CD4-positive, alpha-beta T cell (primary cell): ENCODE results near the gene CTBP1. TPM values are rescaled to one million over a fixed set of nuclear protein-coding genes. Genes with fewer than 3 reads are reported as not detected.

Source experiments
- ATAC-seq: fragments of 200-7000 bp; cut with Tn5 transposase; one replicate; pipeline ENCODE4 v1.10.0; 2022; ENCODE audit warnings: mild to moderate bottlenecking; ENCODE audit not compliant: poor library complexity
- CTCF ChIA-PET: fragments of 350-600 bp; sonication (Branson Sonifier 250); formaldehyde crosslinking; loops from one replicate; lab custom pipeline; 2021; ENCODE audit warnings: antibody characterized with exemption, inconsistent platforms; lab: Charles Lee
- POLR2A ChIA-PET: fragments of 350-600 bp; sonication (Branson Sonifier 250); formaldehyde crosslinking; loops from one replicate; lab custom pipeline; 2021; ENCODE audit warnings: antibody characterized with exemption, inconsistent platforms; lab: Charles Lee
- DNase-seq, 14 experiments: peaks; one replicate each; pipeline ENCODE4 v3.0.0-alpha.2; 2013 to 2020; ENCODE audit warnings: mixed read lengths in 2 of 14
- H3K27ac ChIP-seq, 2 donors: one replicate each; pipeline versions ENCODE4 v1.5.1 to v1.7.0; 2013; ENCODE audit warnings: low read length in 2 of 2, low read depth in 1 of 2, mild to moderate bottlenecking in 1 of 2
- H3K27me3 ChIP-seq, 2 experiments: 1 replicate in 1 of 2; 2 replicates in 1 of 2; pipeline versions ENCODE4 v1.6.1 to v1.7.0; 2013; ENCODE audit warnings: low read length in 2 of 2, control low read depth in 1 of 2, mild to moderate bottlenecking in 1 of 2, moderate library complexity in 1 of 2; ENCODE audit not compliant: insufficient read depth in 2 of 2, control insufficient read depth in 1 of 2
- H3K36me3 ChIP-seq: one replicate; pipeline ENCODE4 v1.6.1; 2013; ENCODE audit warnings: low read length, control low read depth; ENCODE audit not compliant: insufficient read depth
- H3K4me1 ChIP-seq: one replicate; pipeline ENCODE4 v1.6.1; 2013; ENCODE audit warnings: low read length, control low read depth; ENCODE audit not compliant: insufficient read depth
- H3K4me3 ChIP-seq: one replicate; pipeline ENCODE4 v1.5.1; 2013; ENCODE audit warnings: mild to moderate bottlenecking, low read length, moderate library complexity
- H3K9me3 ChIP-seq, 2 experiments: 1 replicate in 1 of 2; 2 replicates in 1 of 2; pipeline versions ENCODE4 v1.6.1 to v1.7.0; 2013; ENCODE audit warnings: low read length in 2 of 2, mild to moderate bottlenecking in 2 of 2, control low read depth in 1 of 2, moderate library complexity in 1 of 2; ENCODE audit not compliant: control insufficient read depth in 1 of 2, insufficient read depth in 1 of 2
- H3K27ac Mint-ChIP-seq: one replicate; pipeline ENCODE4 v1.8.0; 2020; ENCODE audit warnings: mixed read lengths
- H3K27me3 Mint-ChIP-seq: one replicate; pipeline ENCODE4 v1.8.0; 2021; ENCODE audit warnings: mixed read lengths
- H3K36me3 Mint-ChIP-seq: one replicate; pipeline ENCODE4 v1.8.0; 2021; ENCODE audit warnings: low read depth, mixed read lengths
- H3K4me1 Mint-ChIP-seq: one replicate; pipeline ENCODE4 v1.8.0; 2021; ENCODE audit warnings: low read depth, mixed read lengths
- H3K4me3 Mint-ChIP-seq: one replicate; pipeline ENCODE4 v1.8.0; 2020; ENCODE audit warnings: mild to moderate bottlenecking, mixed read lengths
- H3K9me3 Mint-ChIP-seq: one replicate; pipeline ENCODE4 v1.8.0; 2020; ENCODE audit warnings: mixed read lengths
- intact Hi-C, 2 experiments: fragments of 100-400 bp; cut with DNase I in 1 of 2; cut with micrococcal nuclease in 1 of 2; formaldehyde crosslinking; loops; one replicate each; pipeline versions ENCODE4 v1.15.1 to v1.9.0; 2023 to 2025; cut with DNase I, micrococcal nuclease
- total RNA-seq, 174 experiments: library from RNA in 2 of 174; stranded (reverse) in 2 of 174; gene quantifications; one replicate each; pipeline ENCODE4 v1.2.3 and lab custom pipeline; 2021 to 2026
- TF ChIP-seq, protein P1 (sequence below): fragments of 200-600 bp; IDR thresholded peaks from one replicate; pipeline ENCODE4 v1.8.0; 2022; ENCODE audit warnings: antibody characterized with exemption, mild to moderate bottlenecking

The CTBP1 gene
- total RNA-seq, 2 experiments from 2014 or later = 132 to 148 TPM

DNA sequence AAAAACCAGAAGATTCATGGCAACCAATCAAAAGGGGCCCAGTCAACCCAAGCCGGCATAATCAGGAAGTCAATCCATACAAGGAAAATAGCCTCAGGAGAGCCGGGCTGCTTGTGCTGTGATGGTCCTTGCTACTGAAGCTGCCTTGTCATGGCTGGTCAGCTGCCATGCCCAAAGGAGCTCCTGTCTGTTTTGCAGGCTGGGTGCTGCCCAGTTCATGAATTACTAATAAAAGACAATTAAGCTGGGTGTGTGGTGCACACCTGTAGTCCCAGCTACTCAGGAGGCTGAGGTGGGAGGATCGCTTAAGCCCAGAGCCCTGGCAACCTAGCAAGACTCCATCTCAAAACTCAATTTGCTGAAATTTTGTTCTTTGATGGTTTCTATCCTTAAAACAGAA lies 16.0 kb upstream of the CTBP1 start:
- DNase-seq (no peak), ATAC-seq (no peak)
- Histone ChIP-seq H3K36me3 (no peaks in the 10 kb centered on the region), H3K9me3 (peaks cover 0 to 7% of the 10 kb centered on the region in 2 experiments), H3K4me1 (peaks cover 10% of the 10 kb centered on the region), H3K27me3 (no peaks in the 10 kb centered on the region), H3K4me3 (no peak overlapping the region), H3K27ac (no peak overlapping the region)
- H3K36me3 Mint-ChIP-seq = no peaks in the 10 kb centered on the region
- H3K27me3 Mint-ChIP-seq = no peaks in the 10 kb centered on the region
- ChIA-PET POLR2A (interaction anchor here (6.1 kb wide), 1 partner anchor 16 kb away, joined by 48 read pairs; the partner anchor contains the start of gene CTBP1), CTCF (interaction anchor here (0.6 kb wide), 1 partner anchor 10 kb away, joined by 4 read pairs; no protein-coding TSS in a partner anchor)
- TF ChIP-seq, protein P1, sequence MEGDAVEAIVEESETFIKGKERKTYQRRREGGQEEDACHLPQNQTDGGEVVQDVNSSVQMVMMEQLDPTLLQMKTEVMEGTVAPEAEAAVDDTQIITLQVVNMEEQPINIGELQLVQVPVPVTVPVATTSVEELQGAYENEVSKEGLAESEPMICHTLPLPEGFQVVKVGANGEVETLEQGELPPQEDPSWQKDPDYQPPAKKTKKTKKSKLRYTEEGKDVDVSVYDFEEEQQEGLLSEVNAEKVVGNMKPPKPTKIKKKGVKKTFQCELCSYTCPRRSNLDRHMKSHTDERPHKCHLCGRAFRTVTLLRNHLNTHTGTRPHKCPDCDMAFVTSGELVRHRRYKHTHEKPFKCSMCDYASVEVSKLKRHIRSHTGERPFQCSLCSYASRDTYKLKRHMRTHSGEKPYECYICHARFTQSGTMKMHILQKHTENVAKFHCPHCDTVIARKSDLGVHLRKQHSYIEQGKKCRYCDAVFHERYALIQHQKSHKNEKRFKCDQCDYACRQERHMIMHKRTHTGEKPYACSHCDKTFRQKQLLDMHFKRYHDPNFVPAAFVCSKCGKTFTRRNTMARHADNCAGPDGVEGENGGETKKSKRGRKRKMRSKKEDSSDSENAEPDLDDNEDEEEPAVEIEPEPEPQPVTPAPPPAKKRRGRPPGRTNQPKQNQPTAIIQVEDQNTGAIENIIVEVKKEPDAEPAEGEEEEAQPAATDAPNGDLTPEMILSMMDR = no peak
- intact Hi-C loops = loop anchor here in 1 of 2 experiments (5.0 kb wide), 1 partner anchor 82 kb away; the partner anchor contains the start of gene UVSSA
- no peaks in the 10 kb centered on the region for H3K9me3 Mint-ChIP-seq
- no peak overlapping the region for H3K4me3 Mint-ChIP-seq
- H3K27ac Mint-ChIP-seq = no peak overlapping the region
- H3K4me1 Mint-ChIP-seq = peaks cover 21% of the 10 kb centered on the region

DNA sequence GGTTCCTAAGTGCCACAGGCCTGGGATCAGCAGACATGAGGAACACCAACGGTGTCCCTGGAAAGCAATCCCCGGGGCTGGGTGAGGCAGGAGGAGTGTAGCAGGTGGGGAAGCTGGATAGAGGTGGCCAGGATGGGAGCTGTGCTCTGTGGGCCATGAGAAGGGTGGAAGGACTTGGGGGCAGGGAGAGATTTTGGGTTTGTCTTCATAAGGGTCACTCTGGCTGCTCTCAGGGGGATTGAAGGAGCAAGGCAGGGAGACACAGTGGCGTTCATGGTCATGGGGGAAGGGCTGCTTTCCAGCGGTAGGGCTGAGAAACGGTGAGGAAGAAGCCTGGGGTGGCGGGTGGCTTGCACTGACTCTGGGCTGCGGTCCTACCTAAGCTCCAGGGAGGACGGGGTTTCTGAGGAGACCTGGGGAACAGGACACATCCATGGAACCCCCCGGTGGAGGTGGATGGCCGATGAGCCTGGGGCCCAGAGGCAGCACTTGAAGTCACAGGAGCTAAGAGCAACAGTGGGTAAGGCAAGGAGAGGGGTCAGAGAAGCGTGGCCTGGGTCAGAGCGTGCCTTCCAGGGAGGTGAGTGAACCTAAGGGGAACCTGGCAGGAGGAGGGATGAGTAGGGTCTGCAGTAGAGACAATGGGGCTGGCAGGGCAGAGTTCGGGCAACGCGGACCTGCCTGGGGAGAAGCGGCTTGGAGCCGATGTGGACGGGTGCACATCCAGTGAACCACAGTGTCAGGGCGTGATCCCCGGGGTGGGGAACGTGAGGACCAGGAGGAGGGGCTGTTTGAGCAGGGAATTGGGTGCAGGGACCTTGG lies 12.4 kb upstream of the CTBP1 start:
- peaks cover 3% of the 10 kb centered on the region for H3K9me3 Mint-ChIP-seq
- Histone ChIP-seq H3K9me3 (no peaks in the 10 kb centered on the region), H3K36me3 (no peaks in the 10 kb centered on the region), H3K4me3 (no peak overlapping the region), H3K27ac (no peak overlapping the region), H3K4me1 (peaks cover 6% of the 10 kb centered on the region), H3K27me3 (no peaks in the 10 kb centered on the region)
- no peaks in the 10 kb centered on the region for H3K36me3 Mint-ChIP-seq
- DNase-seq (no peak), ATAC-seq (no peak)
- H3K27ac Mint-ChIP-seq = no peak overlapping the region
- intact Hi-C loops = no loop called here
- H3K4me1 Mint-ChIP-seq = peaks cover 22% of the 10 kb centered on the region
- CTCF ChIA-PET = no interaction called here
- TF ChIP-seq, protein P1 = no peak
- no peaks in the 10 kb centered on the region for H3K27me3 Mint-ChIP-seq
- POLR2A ChIA-PET = no interaction called here
- H3K4me3 Mint-ChIP-seq = no peak overlapping the region

DNA sequence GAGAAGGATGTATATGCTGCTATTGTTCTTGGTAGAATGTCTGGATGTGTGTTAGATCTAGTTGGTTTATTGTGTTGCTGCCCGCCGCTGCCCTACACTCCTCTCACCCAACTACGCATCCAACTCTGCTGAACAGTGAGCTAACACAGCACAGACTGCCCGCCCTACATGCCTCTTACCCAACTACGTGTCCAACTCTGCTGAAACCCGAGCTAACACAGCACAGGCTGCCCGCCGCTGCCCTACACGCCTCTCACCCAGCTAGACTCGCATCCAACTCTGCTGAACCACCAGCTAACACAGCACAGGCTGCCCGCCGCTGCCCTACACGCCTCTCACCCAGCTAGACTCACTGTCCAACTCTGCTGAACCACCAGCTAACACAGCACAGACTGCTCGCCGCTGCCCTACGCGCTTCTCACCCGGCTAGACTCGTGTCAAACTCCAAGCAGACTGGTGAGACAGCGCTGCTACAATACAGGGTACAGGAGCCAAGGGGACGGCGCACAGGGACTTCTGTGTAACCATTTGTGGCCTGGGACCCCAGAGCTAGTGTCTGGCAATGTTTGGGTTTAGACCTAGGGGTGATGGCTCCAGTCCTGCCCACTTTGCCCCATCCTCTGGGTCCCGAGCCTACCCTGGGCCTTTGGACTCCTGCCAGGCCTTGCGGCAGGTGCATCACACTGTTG lies 11.6 kb upstream of the CTBP1 start:
- TF ChIP-seq, protein P1 = no peak
- Histone ChIP-seq H3K27me3 (no peaks in the 10 kb centered on the region), H3K9me3 (no peaks in the 10 kb centered on the region), H3K36me3 (no peaks in the 10 kb centered on the region), H3K27ac (no peak overlapping the region), H3K4me1 (peaks cover 6% of the 10 kb centered on the region), H3K4me3 (no peak overlapping the region)
- intact Hi-C loops = no loop called here
- Mint-ChIP-seq H3K4me1 (peaks cover 26% of the 10 kb centered on the region), H3K27me3 (no peaks in the 10 kb centered on the region), H3K4me3 (no peak overlapping the region), H3K27ac (no peak overlapping the region), H3K9me3 (peaks cover 3% of the 10 kb centered on the region), H3K36me3 (no peaks in the 10 kb centered on the region)
- DNase-seq (no peak), ATAC-seq (no peak)
- ChIA-PET POLR2A (no interaction called here), CTCF (no interaction called here)
